Right hindlimb (tissue), 1 donor: ENCODE data around the gene ELOF1.

ENCODE experiments used
- DNase-seq: peaks from one replicate; pipeline ENCODE4 v3.0.0-alpha.2; 2018

The ELOF1 gene

DNA sequence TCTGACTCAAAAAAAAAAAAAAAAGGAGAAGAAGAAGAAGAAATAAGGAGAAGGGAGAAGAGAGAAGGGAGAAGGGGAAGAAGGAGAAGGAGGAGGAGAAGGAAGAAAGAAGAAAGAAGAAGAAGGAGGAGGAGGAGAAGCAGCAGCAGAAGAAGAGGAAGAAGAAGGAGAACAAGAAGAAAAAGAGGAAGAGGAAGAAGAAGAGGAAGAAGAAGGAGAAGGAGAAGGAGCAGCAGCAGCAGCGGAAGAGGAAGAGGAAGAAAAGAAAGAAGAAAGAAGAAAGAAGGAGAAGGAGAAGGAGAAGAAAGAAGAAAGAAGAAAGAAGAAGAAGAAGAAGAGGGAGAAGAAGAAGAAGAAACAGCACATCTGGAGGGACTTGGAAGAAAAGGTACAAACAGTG, 24.5 kb downstream of the ELOF1 start:
- DNase-seq = no peak

DNA sequence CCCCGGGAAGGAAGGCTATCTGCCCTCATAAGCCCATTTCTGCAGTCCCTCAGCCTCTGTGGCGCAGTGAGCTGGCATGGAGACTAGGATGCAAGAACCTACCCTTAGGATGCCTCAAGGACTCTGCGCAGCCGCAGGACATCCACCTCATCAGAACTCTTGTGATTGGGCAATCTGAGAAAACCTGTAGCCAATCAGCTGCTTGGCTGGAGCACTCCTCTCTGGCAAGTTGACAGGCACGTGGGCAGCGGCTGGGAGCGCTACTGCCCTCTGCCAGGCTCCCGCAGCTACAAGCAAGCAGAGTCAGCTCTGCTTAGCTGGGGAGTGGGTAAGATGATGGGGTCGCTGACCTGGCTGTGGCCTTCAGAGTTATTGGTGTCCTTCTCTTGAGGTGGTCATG, 28.6 kb downstream of the ELOF1 start:
- DNase-seq = peak; percentile 74

DNA sequence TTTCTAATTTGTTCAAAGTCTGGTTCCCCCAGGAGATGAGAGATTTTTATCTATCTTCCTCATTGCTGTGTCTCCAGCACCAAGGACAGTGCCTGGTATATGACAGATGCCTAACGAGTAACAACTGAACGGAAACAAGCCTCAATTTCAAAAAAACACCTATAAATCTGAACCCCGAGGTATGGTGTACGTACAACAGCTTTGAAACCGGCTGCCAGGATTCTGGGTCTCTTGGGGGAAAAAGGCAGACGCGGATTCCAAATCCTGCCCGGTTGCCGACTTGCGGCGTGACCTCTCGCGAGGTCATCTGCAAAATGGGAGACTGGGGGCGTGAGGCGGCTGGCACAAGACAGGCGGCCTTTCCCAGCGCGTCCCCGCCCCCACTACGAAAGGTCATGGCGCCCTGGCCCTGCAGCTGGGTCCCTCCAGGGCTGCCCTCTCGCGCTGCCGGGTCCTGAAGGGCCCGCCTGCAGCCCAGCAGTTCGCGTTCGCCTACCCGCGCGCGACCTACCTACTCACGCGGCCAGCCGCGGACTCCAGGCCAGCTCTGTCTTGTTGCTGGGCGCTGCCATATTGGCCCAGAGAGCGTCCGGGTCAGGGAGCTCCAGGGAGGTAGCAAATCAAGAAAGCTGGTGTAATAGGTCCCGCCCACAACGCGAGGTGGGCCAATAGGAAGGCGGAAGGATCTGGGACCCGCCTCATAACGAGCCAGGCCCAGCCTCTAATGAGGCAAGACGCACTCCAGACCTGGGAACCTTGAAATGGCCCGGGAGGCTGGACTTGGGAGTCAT, 30.3 kb downstream of the ELOF1 start, which contains the start of gene ECSIT:
Gene ECSIT, minus strand, starts transcription at position 584 of the 791 bp plus-strand sequence. CDS start 9,964 bp downstream, outside the sequence.
- peak; percentile 98 for DNase-seq

DNA sequence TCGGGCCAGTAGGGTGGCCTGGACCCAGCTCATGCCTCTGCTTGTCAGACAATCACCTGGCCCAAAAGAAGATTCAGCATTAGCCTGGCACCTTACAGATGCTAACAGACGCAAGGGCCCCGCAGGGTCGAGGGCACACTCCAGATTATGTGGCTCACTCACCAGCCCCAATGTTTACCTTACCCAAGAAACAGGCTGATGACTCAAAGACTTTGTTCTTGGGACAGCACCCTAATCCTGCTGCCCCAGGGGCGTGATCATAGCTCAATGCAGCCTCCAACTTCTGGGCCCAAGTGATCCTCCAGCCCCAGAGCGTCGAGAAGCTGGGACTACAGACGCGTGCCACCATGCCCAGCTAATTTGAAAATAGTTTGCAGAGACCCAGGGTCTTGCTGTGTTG, 39.9 kb downstream of the ELOF1 start:
- DNase-seq = no peak

DNA sequence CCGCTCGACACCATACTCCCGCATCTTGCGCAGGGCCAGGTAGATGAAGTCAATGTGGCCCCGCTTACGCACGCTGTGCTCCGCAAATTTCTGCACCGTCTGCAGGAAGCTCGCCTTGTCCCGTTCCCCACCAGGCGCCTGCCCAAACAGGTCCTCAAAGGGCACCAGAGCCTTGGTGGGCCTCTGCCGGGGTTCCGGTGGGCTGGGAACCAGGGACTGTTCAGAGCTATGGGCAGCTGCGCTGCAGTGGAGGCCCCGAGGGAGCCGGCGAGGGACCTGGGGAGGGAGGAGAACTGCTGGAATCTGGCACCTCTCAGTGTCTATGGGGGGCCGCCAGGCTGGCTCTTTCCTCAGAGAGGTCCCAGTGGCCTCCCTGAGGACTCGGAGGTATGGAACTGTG, 45.1 kb downstream of the ELOF1 start:
- no peak for DNase-seq

DNA sequence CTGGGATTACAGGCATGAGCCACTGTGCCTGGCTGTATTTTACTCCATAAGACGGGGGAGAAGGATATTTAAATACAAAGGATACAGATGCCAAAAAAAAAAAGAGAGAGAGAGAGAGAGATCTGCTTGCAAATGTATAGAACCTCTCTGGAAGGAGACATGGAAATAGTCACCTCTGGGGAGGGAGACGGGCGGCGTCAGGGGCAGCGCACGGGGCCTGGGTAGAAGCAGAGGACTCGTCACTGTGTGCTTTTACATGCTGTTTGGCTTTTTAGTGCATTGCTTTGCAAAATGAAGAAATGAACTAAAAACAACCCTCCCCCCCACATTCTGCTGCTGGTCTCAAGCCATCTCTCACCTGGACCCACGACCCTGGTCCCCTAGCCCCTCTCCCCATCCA, 48.6 kb downstream of the ELOF1 start:
- no peak for DNase-seq

DNA sequence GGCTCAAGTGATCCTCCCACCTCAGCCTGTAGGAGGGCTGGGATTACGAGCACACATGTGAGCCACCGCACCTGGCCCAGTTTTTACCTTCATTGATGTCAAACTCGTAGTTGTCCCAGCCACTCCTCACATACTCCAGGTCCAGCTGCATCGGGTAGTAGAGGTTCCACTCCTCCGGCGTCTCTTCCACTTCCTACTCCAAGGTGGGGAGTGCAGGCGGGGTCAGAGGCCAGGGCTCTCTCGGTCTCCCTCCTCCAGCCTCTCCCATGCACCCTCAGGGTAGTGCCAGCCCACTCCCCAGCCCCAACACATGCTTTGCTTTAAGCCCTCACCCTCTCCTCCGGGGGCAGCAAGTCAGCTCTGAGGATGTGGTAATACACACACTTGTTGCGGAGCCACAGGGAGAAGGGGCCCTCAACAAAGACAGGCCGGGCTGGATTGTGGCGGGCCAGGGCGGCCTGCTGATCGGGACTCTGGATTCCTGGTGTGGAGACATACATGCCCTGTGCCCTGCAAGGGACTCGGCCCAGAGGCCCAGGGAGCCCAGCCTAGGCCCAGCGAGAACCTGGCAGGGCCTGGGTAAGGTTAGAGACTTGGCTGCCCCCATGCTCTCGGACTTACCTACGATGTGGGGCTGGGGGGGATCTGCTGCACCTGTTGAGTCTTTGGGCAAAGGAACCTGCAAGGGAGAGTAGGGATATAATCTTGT, 51.5 kb downstream of the ELOF1 start:
- no peak for DNase-seq

DNA sequence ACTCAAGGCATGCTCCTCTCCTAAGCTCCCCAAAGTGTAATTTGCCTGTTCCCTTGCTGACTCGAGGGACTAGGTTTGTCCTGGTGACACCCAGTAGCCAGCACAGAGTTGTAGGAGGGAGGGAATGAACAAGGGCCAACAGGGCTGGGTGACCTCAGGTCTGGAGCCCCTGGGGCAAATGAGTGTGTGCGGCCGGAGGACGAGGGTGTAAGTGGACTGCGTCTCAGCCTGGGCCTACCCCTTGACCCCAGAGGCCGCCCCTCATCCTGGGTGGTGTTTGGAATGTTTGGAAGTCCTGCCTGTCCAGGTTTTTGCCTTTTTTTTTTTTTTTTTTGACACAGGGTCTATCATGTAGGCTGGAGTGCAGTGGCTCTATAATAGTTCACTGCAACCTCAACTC, 52.1 kb downstream of the ELOF1 start:
- DNase-seq = no peak

DNA sequence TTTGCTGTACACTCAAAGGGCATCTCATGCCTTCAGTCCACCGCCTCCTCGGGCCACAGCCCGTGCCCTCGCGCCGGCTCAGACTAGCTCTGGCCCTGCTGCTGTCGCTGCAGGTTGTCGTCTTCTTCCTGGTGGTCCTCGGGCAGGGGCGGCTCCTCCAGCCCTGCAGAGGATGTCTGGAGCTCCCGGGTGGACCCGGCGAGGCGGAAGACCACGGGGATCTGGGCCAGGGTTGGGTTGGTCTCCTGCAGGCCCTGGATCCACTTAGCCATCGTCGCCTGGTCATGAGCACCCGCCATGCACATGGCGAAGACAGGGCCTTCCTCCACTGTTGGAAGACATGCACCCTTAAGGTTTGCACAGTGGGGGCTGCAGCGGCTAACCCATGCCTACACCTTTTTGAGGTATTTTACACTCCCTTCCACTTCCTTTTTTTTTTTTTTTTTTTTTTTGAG, 52.9 kb downstream of the ELOF1 start:
- DNase-seq = no peak

DNA sequence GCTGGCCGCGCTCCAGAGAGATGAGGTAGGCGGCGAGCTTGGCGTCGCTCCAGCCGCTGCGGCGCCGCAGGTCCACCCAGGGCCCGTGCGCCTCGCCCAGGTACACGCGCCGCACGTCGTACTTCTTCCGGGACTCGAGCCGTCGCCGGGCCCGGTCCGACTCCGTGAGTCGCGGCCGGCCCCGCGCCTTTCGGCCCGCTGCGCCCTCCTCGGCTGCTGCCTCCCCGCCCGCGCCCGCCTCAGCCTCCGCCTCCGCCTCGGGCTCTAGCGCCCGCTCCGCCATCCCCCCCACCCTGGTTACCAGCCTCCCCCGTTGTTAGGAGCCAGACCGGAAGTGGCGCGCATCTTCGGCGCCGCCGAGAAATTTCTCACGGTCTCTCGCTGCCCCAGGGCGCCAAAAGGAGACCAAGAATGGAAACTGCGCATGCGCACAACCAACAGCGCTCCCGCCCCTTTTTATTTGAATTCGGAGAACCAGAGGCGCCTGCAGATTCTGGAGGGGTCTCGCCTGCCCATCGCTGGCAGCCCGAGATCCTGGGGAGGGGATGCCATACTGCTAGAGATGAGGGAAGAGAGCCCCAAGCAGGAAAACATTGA, 53.4 kb downstream of the ELOF1 start, which contains the start of gene ZNF653:
Gene ZNF653, minus strand, starts transcription at position 336 of the 597 bp plus-strand sequence. Its CDS starts 53 bp downstream, at position 283.
- DNase-seq = peak; percentile 97

DNA sequence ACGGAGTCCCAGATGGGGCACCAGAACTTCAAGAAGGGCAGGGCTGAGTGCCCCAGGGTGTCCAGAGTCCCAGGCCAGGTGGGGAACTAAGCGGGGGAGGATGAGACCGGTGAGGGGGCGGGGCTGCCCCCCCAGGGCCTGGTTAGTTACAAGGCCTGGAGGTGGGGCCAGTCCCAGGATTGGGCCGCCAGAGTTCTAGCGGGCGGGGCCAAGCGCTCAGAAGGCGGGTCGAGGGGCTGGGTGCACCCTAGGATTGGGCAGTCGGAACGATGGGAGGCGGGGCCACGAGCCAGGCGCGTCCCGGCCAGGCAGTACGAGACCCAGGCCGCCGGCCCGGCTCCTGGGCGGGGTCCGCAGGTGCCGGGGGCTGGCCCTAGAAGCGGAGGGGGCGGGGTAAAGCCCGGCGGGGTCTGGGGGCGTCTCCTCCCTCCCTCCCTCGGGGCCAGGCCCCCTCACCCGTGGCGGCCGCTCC, 54.0 kb downstream of the ELOF1 start:
- DNase-seq = peak; percentile 97

DNA sequence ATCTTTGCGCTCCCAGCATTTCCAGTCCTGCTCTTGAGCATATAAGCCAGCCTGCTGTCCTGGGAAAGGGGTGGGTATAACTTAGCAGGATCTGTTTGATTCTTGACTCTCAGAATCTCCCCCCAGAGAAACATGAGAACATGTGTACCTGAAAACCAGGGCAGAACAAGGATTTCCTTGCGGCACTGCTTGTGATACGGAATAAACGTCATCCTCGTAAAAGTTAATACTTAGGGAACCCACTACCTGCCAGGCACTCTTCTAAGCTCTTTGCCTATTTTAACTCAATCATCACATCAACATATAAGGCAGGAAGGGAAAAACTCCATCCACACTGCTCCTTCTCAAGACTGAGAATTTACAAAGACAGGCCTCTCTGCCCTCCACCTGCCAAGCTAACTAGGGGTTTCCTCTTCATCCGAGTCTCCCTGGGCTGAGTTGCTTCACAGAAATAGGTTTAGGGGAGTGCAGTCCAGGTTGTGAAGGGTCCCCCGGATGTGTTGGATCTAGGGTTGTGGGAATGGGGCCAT, 54.5 kb downstream of the ELOF1 start:
- no peak for DNase-seq
